H1 (cell line): ENCODE data around the gene RGS21. TPM values are rescaled to one million over a fixed set of nuclear protein-coding genes. Genes with fewer than 3 reads are reported as not detected.

Experiments used
- CTCF ChIA-PET: fragments of 300-600 bp; sonication (Branson Sonifier 250); formaldehyde crosslinking; loops from one replicate; lab custom pipeline; 2021; ENCODE audit not compliant: partially characterized antibody; lab: Charles Lee
- POLR2A ChIA-PET: fragments of 300-600 bp; sonication (Branson Sonifier 250); formaldehyde crosslinking; loops from one replicate; lab custom pipeline; 2021; ENCODE audit warnings: inconsistent platforms; ENCODE audit not compliant: partially characterized antibody; lab: Charles Lee
- DNase-seq, 2 experiments: peaks; one replicate each; pipeline versions ENCODE4 v3.0.0 to v3.0.0-alpha.2; 2010 to 2022; ENCODE audit warnings: low spot score in 2 of 2, low read depth in 1 of 2, mixed read lengths in 1 of 2
- FAIRE-seq: peaks from 2 replicates; lab custom pipeline; 2011; peaks lifted over from hg19 to GRCh38; lab: Jason Lieb, UNC
- H2AFZ ChIP-seq: 2 replicates; pipeline ENCODE4 v1.8.1; 2012; ENCODE audit warnings: low read length, inconsistent platforms
- H2AK5ac ChIP-seq: 2 replicates; pipeline ENCODE4 v1.6.1; 2013; ENCODE audit warnings: low read depth, low read length
- H2BK120ac ChIP-seq: replicated peaks from 2 replicates; pipeline ENCODE3; 2013; ENCODE audit warnings: low read depth, low read length, inconsistent platforms
- H2BK12ac ChIP-seq: 2 replicates; pipeline ENCODE4 v1.6.1; 2013; ENCODE audit warnings: low read depth, low read length
- H2BK15ac ChIP-seq: 2 replicates; pipeline ENCODE4 v1.6.1; 2013; ENCODE audit warnings: low read length
- H2BK20ac ChIP-seq: 2 replicates; pipeline ENCODE4 v1.6.1; 2013; ENCODE audit warnings: low read length
- H2BK5ac ChIP-seq: 2 replicates; pipeline ENCODE4 v1.6.1; 2013; ENCODE audit warnings: low read depth, low read length
- H3K14ac ChIP-seq: 2 replicates; pipeline ENCODE4 v1.6.1; 2013; ENCODE audit warnings: inconsistent platforms; ENCODE audit not compliant: insufficient read length
- H3K18ac ChIP-seq: 2 replicates; pipeline ENCODE4 v1.6.1; 2013; ENCODE audit warnings: low read length; ENCODE audit errors: extremely low read depth
- H3K23ac ChIP-seq: 2 replicates; pipeline ENCODE4 v1.6.1; 2013; ENCODE audit warnings: inconsistent platforms; ENCODE audit not compliant: insufficient read length
- H3K23me2 ChIP-seq: 2 replicates; pipeline ENCODE4 v1.6.1; 2013; ENCODE audit warnings: low read depth, low read length
- H3K27ac ChIP-seq: 2 replicates; pipeline ENCODE4 v1.6.1; 2011; ENCODE audit warnings: low read depth, low read length, inconsistent platforms
- H3K27me3 ChIP-seq, 4 experiments: replicated peaks in 1 of 4; 1 replicate in 1 of 4; 2 replicates in 3 of 4; pipeline versions ENCODE4 v1.6.1 to v1.8.1; 2011 to 2013; ENCODE audit warnings: low read length in 3 of 4, mild to moderate bottlenecking in 3 of 4, inconsistent platforms in 2 of 4, mixed read lengths in 2 of 4, moderate library complexity in 1 of 4; ENCODE audit not compliant: control insufficient read depth in 3 of 4, insufficient read depth in 3 of 4; ENCODE audit errors: extremely low read depth in 1 of 4
- H3K36me3 ChIP-seq, 4 experiments: 2 replicates each; pipeline versions ENCODE4 v1.6.1 to v1.8.1; 2011 to 2013; ENCODE audit warnings: mild to moderate bottlenecking in 4 of 4, low read length in 3 of 4, moderate library complexity in 2 of 4, control low read depth in 1 of 4, inconsistent platforms in 1 of 4; ENCODE audit not compliant: insufficient read depth in 4 of 4, control insufficient read depth in 2 of 4
- H3K4ac ChIP-seq: replicated peaks from 2 replicates; pipeline ENCODE3; 2013; ENCODE audit warnings: low read length, low read depth, mixed read lengths, inconsistent platforms; ENCODE audit not compliant: insufficient read length
- H3K4me1 ChIP-seq, 4 experiments: replicated peaks in 1 of 4; 1 replicate in 1 of 4; 2 replicates in 3 of 4; pipeline versions ENCODE4 v1.6.1 to v1.8.1; 2011 to 2013; ENCODE audit warnings: low read length in 3 of 4, inconsistent platforms in 2 of 4, mixed read lengths in 1 of 4; ENCODE audit not compliant: insufficient read depth in 4 of 4, control insufficient read depth in 3 of 4
- H3K4me2 ChIP-seq, 2 experiments: 2 replicates each; pipeline versions ENCODE4 v1.6.1 to v1.8.1; 2011 to 2013; ENCODE audit warnings: low read depth in 2 of 2, low read length in 2 of 2, control low read depth in 1 of 2, inconsistent platforms in 1 of 2, mild to moderate bottlenecking in 1 of 2; ENCODE audit not compliant: insufficient read depth in 1 of 2
- H3K4me3 ChIP-seq, 4 experiments: fragments of 200-600, 300-600 bp in 1 of 4; sonication (generic), shearing (Covaris generic), sonication (Bioruptor Twin) in 1 of 4; 2 replicates each; pipeline versions ENCODE4 v1.5.1 to v1.8.1; 2011 to 2016; ENCODE audit warnings: low read length in 4 of 4, low read depth in 3 of 4, control low read depth in 2 of 4, inconsistent platforms in 2 of 4, mild to moderate bottlenecking in 2 of 4, mixed read lengths in 1 of 4, moderate library complexity in 1 of 4; ENCODE audit not compliant: insufficient read depth in 2 of 4; ENCODE audit errors: extremely low read depth in 1 of 4
- H3K56ac ChIP-seq: replicated peaks from 2 replicates; pipeline ENCODE3; 2013; ENCODE audit warnings: low read depth, mild to moderate bottlenecking, mixed read lengths, low read length, inconsistent platforms; ENCODE audit not compliant: insufficient read length
- H3K79me1 ChIP-seq: 2 replicates; pipeline ENCODE4 v1.6.1; 2013; ENCODE audit warnings: low read depth, low read length, control low read depth
- H3K79me2 ChIP-seq, 2 experiments: 2 replicates each; pipeline versions ENCODE4 v1.6.1 to v1.8.1; 2012 to 2013; ENCODE audit warnings: low read length in 2 of 2, mild to moderate bottlenecking in 2 of 2, inconsistent platforms in 1 of 2; ENCODE audit not compliant: insufficient read depth in 2 of 2, control insufficient read depth in 1 of 2
- H3K9ac ChIP-seq, 4 experiments: replicated peaks in 1 of 4; 1 replicate in 1 of 4; 2 replicates in 3 of 4; pipeline versions ENCODE4 v1.6.1 to v1.8.1; 2011 to 2013; ENCODE audit warnings: low read depth in 3 of 4, low read length in 3 of 4, control low read depth in 2 of 4, mild to moderate bottlenecking in 2 of 4, moderate library complexity in 2 of 4, inconsistent platforms in 1 of 4; ENCODE audit errors: extremely low read depth in 1 of 4
- H3K9me3 ChIP-seq, 2 experiments: 2 replicates each; pipeline versions ENCODE4 v1.6.1 to v1.8.1; 2012 to 2013; ENCODE audit warnings: mild to moderate bottlenecking in 2 of 2, moderate library complexity in 2 of 2, control low read depth in 1 of 2, inconsistent platforms in 1 of 2, low read depth in 1 of 2, low read length in 1 of 2, mixed read lengths in 1 of 2; ENCODE audit not compliant: insufficient read depth in 2 of 2
- H4K20me1 ChIP-seq, 2 experiments: replicated peaks in 1 of 2; 2 replicates each; pipeline versions ENCODE3 to v1.8.1; 2011 to 2013; ENCODE audit warnings: inconsistent platforms in 2 of 2, low read length in 2 of 2, mild to moderate bottlenecking in 1 of 2; ENCODE audit not compliant: insufficient read depth in 2 of 2, control insufficient read depth in 1 of 2
- H4K5ac ChIP-seq: 2 replicates; pipeline ENCODE4 v1.6.1; 2013; ENCODE audit warnings: low read length, low read depth, mixed read lengths, inconsistent platforms; ENCODE audit not compliant: insufficient read length
- H4K8ac ChIP-seq: 2 replicates; pipeline ENCODE4 v1.8.0; 2013; ENCODE audit warnings: mild to moderate bottlenecking, moderate library complexity, low read length, inconsistent platforms; ENCODE audit not compliant: insufficient read depth; ENCODE audit errors: extremely low read depth
- H4K91ac ChIP-seq: replicated peaks from 2 replicates; pipeline ENCODE3; 2013; ENCODE audit warnings: low read length, mixed read lengths, inconsistent platforms; ENCODE audit not compliant: insufficient read length
- HDAC2 ChIP-seq, 2 experiments: fragments of 300-600 bp in 1 of 2; sonication (generic) in 1 of 2; IDR thresholded peaks; 2 replicates each; pipeline ENCODE4 v1.6.1; 2011 to 2012; ENCODE audit warnings: low read depth in 2 of 2, low read length in 2 of 2, mild to moderate bottlenecking in 2 of 2, moderate library complexity in 2 of 2, borderline replicate concordance in 1 of 2, inconsistent platforms in 1 of 2
- HDAC6 ChIP-seq: IDR thresholded peaks from one replicate; pipeline ENCODE4 v1.7.1; 2012; ENCODE audit warnings: low read depth, mild to moderate bottlenecking, inconsistent platforms, low read length, moderate library complexity
- SUZ12 ChIP-seq: fragments of 200-600 bp; sonication (generic); IDR thresholded peaks from 2 replicates; pipeline ENCODE4 v1.6.1; 2012; ENCODE audit warnings: mild to moderate bottlenecking, inconsistent platforms, low read length, moderate library complexity, mixed read lengths
- polyA plus RNA-seq, 7 experiments: library from polyadenylated mRNA; depleted of rRNA in 3 of 7; stranded (reverse) in 5 of 7; unstranded in 2 of 7; fragments of >200 nt in 5 of 7; fragments of 200-250 nt in 2 of 7; gene quantifications; 1 replicate in 5 of 7; 2 replicates in 1 of 7; 4 replicates in 1 of 7; pipeline versions ENCODE4 v1.2.1 to v1.2.3, GENCODE V29; 2011 to 2013; ENCODE audit warnings: missing spikeins in 2 of 7, mixed read lengths in 2 of 7
- total RNA-seq: library from RNA; stranded (reverse); fragmentation: NEBNext Ultra II Directional; extraction: Animal tissue kit (Norgen Biotek cat#: 25700); gene quantifications from 2 replicates; pipeline ENCODE4 v1.2.1, GENCODE V29; 2021

Gene RGS21
- total and polyA plus RNA-seq, 2 of the 8 experiments (the other 6 are each of a cell fraction or from before 2014, with no cell fraction given): not detected

DNA sequence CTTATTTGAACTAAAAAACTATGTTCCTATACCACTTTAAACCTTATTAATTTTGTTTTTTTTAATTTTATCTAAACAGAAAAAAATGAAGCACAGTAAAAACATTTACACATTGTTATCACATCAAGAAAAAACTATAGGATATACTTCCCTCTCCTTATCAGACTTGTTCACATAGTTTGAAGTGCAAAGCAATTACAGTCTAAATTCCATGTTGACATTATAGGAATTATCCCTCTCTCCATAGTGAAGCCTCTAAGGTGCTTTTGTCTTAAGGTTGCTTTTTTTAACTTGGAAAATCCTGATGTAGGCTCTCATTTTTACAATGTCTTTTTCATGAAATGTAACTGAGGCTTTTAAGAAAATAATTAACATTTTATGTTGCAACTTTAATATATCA lies 85.8 kb downstream of the RGS21 start:
- H3K4me2 ChIP-seq: no peak overlapping the region
- no peak overlapping the region for H2BK20ac ChIP-seq
- H3K79me1 ChIP-seq: no peaks in the 10 kb centered on the region
- no peak overlapping the region for H3K4ac ChIP-seq
- H3K9ac ChIP-seq: no peak overlapping the region
- H4K20me1 ChIP-seq: no peaks in the 10 kb centered on the region
- ChIA-PET POLR2A (no interaction called here), CTCF (no interaction called here)
- no peaks in the 10 kb centered on the region for H3K9me3 ChIP-seq
- H3K4me1 ChIP-seq: no peaks in the 10 kb centered on the region
- no peak for DNase-seq
- no peak overlapping the region for H2AK5ac ChIP-seq
- no peaks in the 10 kb centered on the region for H3K79me2 ChIP-seq
- no peaks in the 10 kb centered on the region for H3K36me3 ChIP-seq
- no peak overlapping the region for H3K18ac ChIP-seq
- H3K4me3 ChIP-seq: no peak overlapping the region
- H3K23me2 ChIP-seq: no peaks in the 10 kb centered on the region
- H2BK15ac ChIP-seq: no peak overlapping the region
- H3K14ac ChIP-seq: no peak overlapping the region
- H4K5ac ChIP-seq: no peak overlapping the region
- FAIRE-seq: no peak
- H4K8ac ChIP-seq: no peak overlapping the region
- no peaks in the 10 kb centered on the region for H3K27me3 ChIP-seq
- no peak overlapping the region for H3K56ac ChIP-seq
- no peak overlapping the region for H3K27ac ChIP-seq
- H2BK12ac ChIP-seq: no peak overlapping the region
- H4K91ac ChIP-seq: no peak overlapping the region
- no peak overlapping the region for H2AFZ ChIP-seq
- H2BK5ac ChIP-seq: no peak overlapping the region
- H3K23ac ChIP-seq: no peak overlapping the region
- H2BK120ac ChIP-seq: no peak overlapping the region
- TF ChIP-seq SUZ12 (no peak), HDAC6 (no peak), HDAC2 (IDR thresholded peaks at IDR 0.05; ENCODE audit: borderline replicate concordance in 1 of 2, low read depth in 2 of 2, low read length in 2 of 2) (no peak)
